Measurements from ENCODE around the gene ABCB4. TPM values are rescaled to one million over a fixed set of nuclear protein-coding genes. Genes with fewer than 3 reads are reported as not detected.

The ABCB4 gene
- total and polyA plus RNA-seq, 2 of the 8 experiments (the other 6 are each of a cell fraction or from before 2014, with no cell fraction given), result 0.54 to 0.60 TPM

DNA sequence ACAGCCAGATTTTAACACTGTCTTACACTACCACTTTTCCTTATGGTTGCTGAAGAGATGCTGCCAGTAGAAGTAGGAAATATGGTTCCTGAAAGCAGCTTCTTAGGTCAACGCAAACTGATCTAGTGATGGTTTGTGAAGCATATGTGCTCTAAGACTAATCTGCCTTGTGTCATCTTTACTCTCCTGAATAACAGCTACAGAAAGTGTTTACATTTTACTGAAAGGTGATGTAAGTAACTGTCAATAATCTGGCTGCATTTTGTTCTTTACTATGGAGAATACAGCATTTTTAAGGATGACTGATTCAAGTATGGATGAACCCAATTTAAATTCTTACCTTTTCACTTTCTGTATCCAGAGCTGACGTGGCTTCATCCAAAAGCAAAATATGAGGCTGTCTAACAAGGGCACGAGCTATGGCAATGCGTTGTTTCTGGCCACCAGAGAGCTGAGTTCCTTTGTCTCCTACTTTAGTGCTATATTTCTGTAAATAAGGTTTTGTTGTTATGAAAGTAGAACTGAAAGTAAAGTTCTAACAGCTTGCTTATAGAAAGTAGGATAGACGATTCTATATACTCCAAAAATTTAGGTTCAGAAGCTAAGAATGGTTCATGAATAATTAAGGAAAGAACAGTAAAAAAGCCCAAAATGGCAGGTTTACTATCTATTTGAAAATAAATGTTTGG, 30.2 kb upstream of the ABCB4 start:
- Histone ChIP-seq H2BK15ac (ENCODE audit: low read length) (no peak overlapping the region), H2AK5ac (ENCODE audit: low read depth, low read length) (no peak overlapping the region), H3K4ac (replicated peaks; ENCODE audit: insufficient read length, low read depth, low read length) (no peak overlapping the region), H3K23ac (ENCODE audit: insufficient read length) (no peak overlapping the region), H3K4me2 (ENCODE audit: insufficient read depth in 1 of 2, low read depth in 2 of 2, low read length in 2 of 2) (no peak overlapping the region), H3K18ac (ENCODE audit: extremely low read depth, low read length) (no peak overlapping the region), H3K23me2 (ENCODE audit: low read depth, low read length) (no peaks in the 10 kb centered on the region), H2AFZ (ENCODE audit: low read length) (no peak overlapping the region), H3K4me3 (ENCODE audit: extremely low read depth in 1 of 4, insufficient read depth in 2 of 4, low read depth in 3 of 4, low read length in 4 of 4) (no peak overlapping the region), H2BK20ac (ENCODE audit: low read length) (no peak overlapping the region), H3K14ac (ENCODE audit: insufficient read length) (no peak overlapping the region), H3K27ac (ENCODE audit: low read depth, low read length) (no peak overlapping the region), H2BK12ac (ENCODE audit: low read depth, low read length) (no peak overlapping the region), H4K5ac (ENCODE audit: insufficient read length, low read depth, low read length) (no peak overlapping the region), H3K79me2 (ENCODE audit: control insufficient read depth in 1 of 2, insufficient read depth in 2 of 2, low read length in 2 of 2) (no peaks in the 10 kb centered on the region), H4K8ac (ENCODE audit: extremely low read depth, insufficient read depth, low read length) (no peak overlapping the region), H3K9ac (replicated peaks in 1 of 4; ENCODE audit: extremely low read depth in 1 of 4, low read depth in 3 of 4, low read length in 3 of 4) (no peak overlapping the region), H3K79me1 (ENCODE audit: low read depth, low read length) (no peaks in the 10 kb centered on the region), H3K9me3 (ENCODE audit: insufficient read depth in 2 of 2, low read depth in 1 of 2, low read length in 1 of 2) (no peaks in the 10 kb centered on the region), H4K20me1 (replicated peaks in 1 of 2; ENCODE audit: control insufficient read depth in 1 of 2, insufficient read depth in 2 of 2, low read length in 2 of 2) (no peaks in the 10 kb centered on the region), H4K91ac (replicated peaks; ENCODE audit: insufficient read length, low read length) (no peak overlapping the region), H3K56ac (replicated peaks; ENCODE audit: insufficient read length, low read depth, low read length) (no peak overlapping the region), H2BK5ac (ENCODE audit: low read depth, low read length) (no peak overlapping the region), H3K36me3 (ENCODE audit: control insufficient read depth in 2 of 4, insufficient read depth in 4 of 4, low read length in 3 of 4) (no peaks in the 10 kb centered on the region; a peak in 1 of 8 replicates), H3K27me3 (replicated peaks in 1 of 4; ENCODE audit: control insufficient read depth in 3 of 4, extremely low read depth in 1 of 4, insufficient read depth in 3 of 4, low read length in 3 of 4) (no peaks in the 10 kb centered on the region), H2BK120ac (replicated peaks; ENCODE audit: low read depth, low read length) (no peak overlapping the region), H3K4me1 (replicated peaks in 1 of 4; ENCODE audit: control insufficient read depth in 3 of 4, insufficient read depth in 4 of 4, low read length in 3 of 4) (no peaks in the 10 kb centered on the region)
- no peak for FAIRE-seq
- no peak for DNase-seq (ENCODE audit: low read depth in 1 of 2, low spot score in 2 of 2)
- ChIA-PET POLR2A (ENCODE audit: partially characterized antibody) (no interaction called here), CTCF (ENCODE audit: partially characterized antibody) (interaction anchor here (0.6 to 2.6 kb wide), 23 partner anchors 9 to 606 kb away, joined by 3 to 12 read pairs (median 4); partner anchors contain the start of gene ABCB1)
- WGBS, 2 experiments (ENCODE audit: extremely low coverage in 1 of 2, insufficient coverage in 1 of 2, insufficient read length in 1 of 2, insufficient replicate concordance in 2 of 2, low coverage in 1 of 2, low lambda C conversion rate in 2 of 2, missing lambda C conversion rate in 1 of 2), result 89% methylated on average over 5 of the region's 5 CpGs; no CpG with 5 or more reads in 1 of the 2 experiments
- TF ChIP-seq EZH2 (IDR thresholded peaks at IDR 0.05; ENCODE audit: low read depth, low read length, severe bottlenecking) (no peak), MAFK (IDR thresholded peaks at IDR 0.05; ENCODE audit: low read depth, low read length) (no peak), PHF8 (conservative IDR thresholded peaks at IDR 0.05; ENCODE audit: low read depth, low read length) (no peak), BCL11A (IDR thresholded peaks at IDR 0.05; ENCODE audit: low read depth in 2 of 2, low read length in 2 of 2) (no peak)
- TF ChIP-seq, protein P1, sequence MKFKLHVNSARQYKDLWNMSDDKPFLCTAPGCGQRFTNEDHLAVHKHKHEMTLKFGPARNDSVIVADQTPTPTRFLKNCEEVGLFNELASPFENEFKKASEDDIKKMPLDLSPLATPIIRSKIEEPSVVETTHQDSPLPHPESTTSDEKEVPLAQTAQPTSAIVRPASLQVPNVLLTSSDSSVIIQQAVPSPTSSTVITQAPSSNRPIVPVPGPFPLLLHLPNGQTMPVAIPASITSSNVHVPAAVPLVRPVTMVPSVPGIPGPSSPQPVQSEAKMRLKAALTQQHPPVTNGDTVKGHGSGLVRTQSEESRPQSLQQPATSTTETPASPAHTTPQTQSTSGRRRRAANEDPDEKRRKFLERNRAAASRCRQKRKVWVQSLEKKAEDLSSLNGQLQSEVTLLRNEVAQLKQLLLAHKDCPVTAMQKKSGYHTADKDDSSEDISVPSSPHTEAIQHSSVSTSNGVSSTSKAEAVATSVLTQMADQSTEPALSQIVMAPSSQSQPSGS (IDR thresholded peaks at IDR 0.05; ENCODE audit: low read length), result no peak
